Prostate gland (tissue), 2 donors: ENCODE data around the gene PGPEP1.

ENCODE experiments used
- POLR2A ChIP-seq: fragments of 450-650 bp; IDR thresholded peaks from one replicate; pipeline ENCODE4 v1.6.1; 2016; ENCODE audit warnings: antibody characterized with exemption, mild to moderate bottlenecking
- TF ChIP-seq, protein P1 (sequence below), 4 experiments: fragments of 200-600 bp in 2 of 4; fragments of 450-650 bp in 2 of 4; sonication (generic) in 2 of 4; IDR thresholded peaks; 1 replicate in 3 of 4; 2 replicates in 1 of 4; pipeline ENCODE4 v1.5.1; 2016 to 2019; ENCODE audit warnings: antibody characterized with exemption in 4 of 4, mild to moderate bottlenecking in 2 of 4, moderate library complexity in 2 of 4

DNA sequence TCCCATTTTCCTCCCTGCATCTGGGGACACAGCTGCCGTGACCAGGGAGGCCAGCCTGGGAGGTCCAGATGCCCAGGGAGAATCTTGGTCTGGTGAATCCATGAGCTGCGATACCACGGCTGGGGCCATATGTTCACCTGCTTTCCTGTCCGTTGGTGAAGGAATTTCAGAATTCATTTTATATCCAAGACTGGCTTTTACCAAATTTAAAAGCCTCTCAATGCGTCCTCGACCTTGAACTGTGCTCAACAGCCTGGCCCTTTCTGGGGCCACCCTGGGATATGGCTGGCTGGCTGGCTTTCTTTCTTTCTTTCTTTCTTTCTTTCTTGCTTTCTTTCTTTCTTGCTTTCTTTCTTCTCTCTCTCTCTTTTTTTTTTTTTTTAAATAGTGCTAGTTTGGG lies 23.4 kb downstream of the PGPEP1 start:
- TF ChIP-seq, protein P1, sequence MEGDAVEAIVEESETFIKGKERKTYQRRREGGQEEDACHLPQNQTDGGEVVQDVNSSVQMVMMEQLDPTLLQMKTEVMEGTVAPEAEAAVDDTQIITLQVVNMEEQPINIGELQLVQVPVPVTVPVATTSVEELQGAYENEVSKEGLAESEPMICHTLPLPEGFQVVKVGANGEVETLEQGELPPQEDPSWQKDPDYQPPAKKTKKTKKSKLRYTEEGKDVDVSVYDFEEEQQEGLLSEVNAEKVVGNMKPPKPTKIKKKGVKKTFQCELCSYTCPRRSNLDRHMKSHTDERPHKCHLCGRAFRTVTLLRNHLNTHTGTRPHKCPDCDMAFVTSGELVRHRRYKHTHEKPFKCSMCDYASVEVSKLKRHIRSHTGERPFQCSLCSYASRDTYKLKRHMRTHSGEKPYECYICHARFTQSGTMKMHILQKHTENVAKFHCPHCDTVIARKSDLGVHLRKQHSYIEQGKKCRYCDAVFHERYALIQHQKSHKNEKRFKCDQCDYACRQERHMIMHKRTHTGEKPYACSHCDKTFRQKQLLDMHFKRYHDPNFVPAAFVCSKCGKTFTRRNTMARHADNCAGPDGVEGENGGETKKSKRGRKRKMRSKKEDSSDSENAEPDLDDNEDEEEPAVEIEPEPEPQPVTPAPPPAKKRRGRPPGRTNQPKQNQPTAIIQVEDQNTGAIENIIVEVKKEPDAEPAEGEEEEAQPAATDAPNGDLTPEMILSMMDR (IDR thresholded peaks at IDR 0.05) = no peak
- TF ChIP-seq POLR2A = no peak
